HG03108 (cell line): Measurements from ENCODE around the gene SLC16A10.
"Not testable (repeated sequence)": the region's sequence is repeated elsewhere in the genome, so short reads cannot be mapped to it uniquely, and the experiment has no call there.

Experiments used
- ATAC-seq: cut with Tn5 transposase; IDR thresholded peaks from one replicate; pipeline ENCODE4 v1.9.1; 2021; ENCODE audit warnings: moderate library complexity; ENCODE audit not compliant: unreplicated experiment

Gene SLC16A10

GRCh38 chr6:111087106-111087835, at the start of gene SLC16A10:
Gene SLC16A10 (plus strand): TSS chr6:111087503. CDS start chr6:111087753, 250 bp downstream.
- ATAC-seq = peak; percentile 88

GRCh38 chr6:111038534-111039252, 48.6 kb upstream of the SLC16A10 start:
- ATAC-seq = no peak

GRCh38 chr6:111041917-111042316, 45.4 kb upstream of the SLC16A10 start:
- ATAC-seq = no peak

- no peak for ATAC-seq
These were observed 40.1 kb upstream of the SLC16A10 start for GRCh38 chr6:111047244-111047643.

GRCh38 chr6:111050261-111051023, 36.9 kb upstream of the SLC16A10 start:
- ATAC-seq = no peak

- no peak for ATAC-seq
These were observed 35.1 kb upstream of the SLC16A10 start for GRCh38 chr6:111052171-111052570.

- ATAC-seq = no peak
These were observed 30.1 kb upstream of the SLC16A10 start for GRCh38 chr6:111057074-111057752.

- ATAC-seq = no peak
These were observed 25.8 kb upstream of the SLC16A10 start for GRCh38 chr6:111061508-111061907.

GRCh38 chr6:111061985-111062384, 25.3 kb upstream of the SLC16A10 start:
- not testable (repeated sequence) for ATAC-seq

- ATAC-seq = not testable (repeated sequence)
These were observed 24.4 kb upstream of the SLC16A10 start for GRCh38 chr6:111062860-111063259.

- ATAC-seq = no peak
These were observed 19.0 kb upstream of the SLC16A10 start for GRCh38 chr6:111068109-111068865.

GRCh38 chr6:111068866-111069234, 18.5 kb upstream of the SLC16A10 start:
- no peak for ATAC-seq

GRCh38 chr6:111069382-111070104, 17.8 kb upstream of the SLC16A10 start:
- no peak for ATAC-seq

GRCh38 chr6:111070105-111071005, 16.9 kb upstream of the SLC16A10 start:
- ATAC-seq = no peak

- ATAC-seq = no peak
These were observed 14.4 kb upstream of the SLC16A10 start for GRCh38 chr6:111072801-111073360.

GRCh38 chr6:111074311-111074710, 13.0 kb upstream of the SLC16A10 start:
- no peak for ATAC-seq

GRCh38 chr6:111076024-111076695, 11.1 kb upstream of the SLC16A10 start:
- no peak for ATAC-seq

GRCh38 chr6:111080698-111081097, 6.6 kb upstream of the SLC16A10 start:
- no peak for ATAC-seq
